Effector memory CD8-positive, alpha-beta T cell (primary cell): ENCODE measurements around the gene PRR5.
"Not testable (repeated sequence)": the region's sequence is repeated elsewhere in the genome, so short reads cannot be mapped to it uniquely, and the experiment has no call there.

Experiments used
- ATAC-seq: fragments of 150-1000 bp; cut with Tn5 transposase; replicated peaks from 2 replicates; pipeline ENCODE4 v1.10.0; 2021; ENCODE audit warnings: mild to moderate bottlenecking, moderate library complexity
- DNase-seq, 3 experiments: peaks; one replicate each; pipeline ENCODE4 v3.0.0; 2021
- H3K27ac Mint-ChIP-seq, 2 donors: one replicate each; pipeline ENCODE4 v1.8.0; 2022; ENCODE audit warnings: mild to moderate bottlenecking in 2 of 2, mixed read lengths in 2 of 2, moderate library complexity in 2 of 2
- H3K27me3 Mint-ChIP-seq, 2 donors: one replicate each; pipeline ENCODE4 v1.8.0; 2022; ENCODE audit warnings: mixed read lengths in 2 of 2
- H3K36me3 Mint-ChIP-seq: one replicate; pipeline ENCODE4 v1.8.0; 2022; ENCODE audit warnings: mild to moderate bottlenecking, moderate library complexity, mixed read lengths; ENCODE audit not compliant: insufficient read depth
- H3K4me1 Mint-ChIP-seq, 2 donors: one replicate each; pipeline ENCODE4 v1.8.0; 2022; ENCODE audit warnings: low read depth in 2 of 2, mixed read lengths in 2 of 2
- H3K4me3 Mint-ChIP-seq, 2 donors: one replicate each; pipeline ENCODE4 v1.8.0; 2022; ENCODE audit warnings: mild to moderate bottlenecking in 2 of 2, mixed read lengths in 2 of 2, moderate library complexity in 2 of 2
- H3K9me3 Mint-ChIP-seq, 2 donors: one replicate each; pipeline ENCODE4 v1.8.0; 2022; ENCODE audit warnings: mixed read lengths in 2 of 2

Gene PRR5

GRCh38 chr22:44741929-44742328 lies 39.9 kb downstream of the PRR5 start:
- DNase-seq (no peak), ATAC-seq (no peak)
- Mint-ChIP-seq H3K27me3 (no peaks in the 10 kb centered on the region), H3K36me3 (peaks cover 31% of the 10 kb centered on the region), H3K27ac (no peak overlapping the region), H3K4me3 (no peak overlapping the region), H3K4me1 (peaks cover 0 to 9% of the 10 kb centered on the region in 2 donors), H3K9me3 (no peaks in the 10 kb centered on the region)

- peaks cover 29% of the 10 kb centered on the region for H3K36me3 Mint-ChIP-seq
- no peak for ATAC-seq
- H3K4me3 Mint-ChIP-seq = no peak overlapping the region
- H3K27ac Mint-ChIP-seq = no peak overlapping the region
- H3K27me3 Mint-ChIP-seq = no peaks in the 10 kb centered on the region
- DNase-seq = no peak
- peaks cover 0 to 9% of the 10 kb centered on the region in 2 donors for H3K4me1 Mint-ChIP-seq
- no peaks in the 10 kb centered on the region for H3K9me3 Mint-ChIP-seq
Observed at GRCh38 chr22:44743247-44743646, 41.2 kb downstream of the PRR5 start.

- DNase-seq = no peak
- Mint-ChIP-seq H3K4me1 (peaks cover 0 to 6% of the 10 kb centered on the region in 2 donors), H3K9me3 (no peaks in the 10 kb centered on the region), H3K27me3 (no peaks in the 10 kb centered on the region), H3K27ac (no peak overlapping the region), H3K36me3 (peaks cover 26% of the 10 kb centered on the region), H3K4me3 (no peak overlapping the region)
- no peak for ATAC-seq
Observed at GRCh38 chr22:44743804-44744211, 41.8 kb downstream of the PRR5 start.

- peaks cover 10 to 11% of the 10 kb centered on the region in 2 donors for H3K27me3 Mint-ChIP-seq
- ATAC-seq (no peak), DNase-seq (no peak)
- peaks cover 11% of the 10 kb centered on the region for H3K36me3 Mint-ChIP-seq
- peaks cover 0 to 6% of the 10 kb centered on the region in 2 donors for H3K4me1 Mint-ChIP-seq
- no peak overlapping the region for H3K4me3 Mint-ChIP-seq
- no peaks in the 10 kb centered on the region for H3K9me3 Mint-ChIP-seq
- H3K27ac Mint-ChIP-seq = no peak overlapping the region
Observed at GRCh38 chr22:44745853-44746789, 44.1 kb downstream of the PRR5 start.

GRCh38 chr22:44747784-44748127 lies 45.8 kb downstream of the PRR5 start:
- H3K27ac Mint-ChIP-seq, H3K9me3 Mint-ChIP-seq, H3K4me1 Mint-ChIP-seq, DNase-seq, H3K4me3 Mint-ChIP-seq, ATAC-seq, H3K36me3 Mint-ChIP-seq: not testable (repeated sequence)
- peaks cover 13 to 22% of the 10 kb centered on the region in 2 donors for H3K27me3 Mint-ChIP-seq

- H3K27ac Mint-ChIP-seq = no peak overlapping the region
Observed at GRCh38 chr22:44748524-44748923, 46.5 kb downstream of the PRR5 start.

GRCh38 chr22:44750481-44750880 lies 48.5 kb downstream of the PRR5 start:
- no peaks in the 10 kb centered on the region for H3K9me3 Mint-ChIP-seq
- H3K27ac Mint-ChIP-seq = no peak overlapping the region
- peaks cover 7% of the 10 kb centered on the region for H3K36me3 Mint-ChIP-seq
- H3K4me3 Mint-ChIP-seq = peak overlapping the region in 1 of 2 donors; percentile 10
- peaks cover 40 to 49% of the 10 kb centered on the region in 2 donors for H3K27me3 Mint-ChIP-seq
- DNase-seq = no peak
- ATAC-seq = no peak
- H3K4me1 Mint-ChIP-seq = peaks cover 6 to 8% of the 10 kb centered on the region in 2 donors

More at GRCh38 chr22:44748524-44748923, 46.5 kb downstream of the PRR5 start:
- no peak for ATAC-seq
- Mint-ChIP-seq H3K4me1 (peaks cover 4 to 9% of the 10 kb centered on the region in 2 donors), H3K4me3 (no peak overlapping the region), H3K36me3 (peaks cover 7% of the 10 kb centered on the region), H3K27me3 (peaks cover 20 to 30% of the 10 kb centered on the region in 2 donors), H3K9me3 (no peaks in the 10 kb centered on the region)
- DNase-seq = no peak

- Mint-ChIP-seq H3K27ac (peak within 1 kb of the TSS in 1 of 2 donors; percentile 55), H3K4me1 (peaks cover 8% of the 10 kb centered on the region in 2 donors), H3K4me3 (peak within 1 kb of the TSS; percentile 73 to 77), H3K36me3 (peaks cover 3% of the 10 kb centered on the region), H3K27me3 (peaks cover 56 to 69% of the 10 kb centered on the region in 2 donors), H3K9me3 (no peaks in the 10 kb centered on the region)
- peak; percentile 55 for ATAC-seq
- DNase-seq = no peak
Observed at GRCh38 chr22:44752285-44753188, 50.5 kb downstream of the PRR5 start, which contains the start of gene ARHGAP8. TSS of gene ARHGAP8 (plus strand) at chr22:44752575. CDS start at chr22:44786528, 33,953 bp downstream.

GRCh38 chr22:44753189-44754042 lies 51.4 kb downstream of the PRR5 start:
- Mint-ChIP-seq H3K9me3 (no peaks in the 10 kb centered on the region), H3K36me3 (peaks cover 3% of the 10 kb centered on the region), H3K4me1 (peaks cover 8% of the 10 kb centered on the region in 2 donors), H3K4me3 (peak overlapping the region; percentile 73 to 77), H3K27me3 (peaks cover 65 to 78% of the 10 kb centered on the region in 2 donors), H3K27ac (no peak overlapping the region)
- ATAC-seq = no peak
- DNase-seq = no peak

GRCh38 chr22:44754998-44755397 lies 53.0 kb downstream of the PRR5 start:
- H3K4me3 Mint-ChIP-seq = no peak overlapping the region
- peaks cover 8% of the 10 kb centered on the region in 2 donors for H3K4me1 Mint-ChIP-seq
- DNase-seq (no peak), ATAC-seq (no peak)
- no peaks in the 10 kb centered on the region for H3K9me3 Mint-ChIP-seq
- H3K36me3 Mint-ChIP-seq = no peaks in the 10 kb centered on the region
- peaks cover 71 to 83% of the 10 kb centered on the region in 2 donors for H3K27me3 Mint-ChIP-seq
- no peak overlapping the region for H3K27ac Mint-ChIP-seq

- Mint-ChIP-seq H3K36me3 (no peaks in the 10 kb centered on the region), H3K27me3 (peaks cover 67 to 79% of the 10 kb centered on the region in 2 donors), H3K4me3 (no peak overlapping the region), H3K4me1 (peaks cover 8% of the 10 kb centered on the region in 2 donors), H3K9me3 (no peaks in the 10 kb centered on the region), H3K27ac (no peak overlapping the region)
- ATAC-seq (no peak), DNase-seq (no peak)
Observed at GRCh38 chr22:44755417-44755816, 53.4 kb downstream of the PRR5 start.

- peaks cover 65 to 78% of the 10 kb centered on the region in 2 donors for H3K27me3 Mint-ChIP-seq
- no peak for DNase-seq
- H3K4me3 Mint-ChIP-seq = no peak overlapping the region
- H3K4me1 Mint-ChIP-seq = peaks cover 8% of the 10 kb centered on the region in 2 donors
- no peak for ATAC-seq
- no peak overlapping the region for H3K27ac Mint-ChIP-seq
- H3K9me3 Mint-ChIP-seq = no peaks in the 10 kb centered on the region
- no peaks in the 10 kb centered on the region for H3K36me3 Mint-ChIP-seq
Observed at GRCh38 chr22:44755956-44756361, 54.0 kb downstream of the PRR5 start.
